ENCODE data around the gene EVI5L. TPM values are rescaled to one million over a fixed set of nuclear protein-coding genes. Genes with fewer than 3 reads are reported as not detected.

Gene EVI5L
- total RNA-seq, 4 donors from 2014 or later, result 17.5 to 24.6 (median 20.4) TPM

GRCh38 chr19:7897292-7897691, 67.3 kb downstream of the EVI5L start:
- in situ Hi-C loops (cut with MboI; ENCODE audit: low sequenced_read_pairs in 4 of 4), result no loop called here
- no peak for TF ChIP-seq POLR2A (IDR thresholded peaks at IDR 0.05)
- TF ChIP-seq CTCF (IDR thresholded peaks at IDR 0.05 in 4 of 5, conservative IDR thresholded peaks at IDR 0.05 in 1 of 5), result no peak
- no peak for ATAC-seq

GRCh38 chr19:7898967-7899366, 68.9 kb downstream of the EVI5L start:
- TF ChIP-seq CTCF (IDR thresholded peaks at IDR 0.05 in 4 of 5, conservative IDR thresholded peaks at IDR 0.05 in 1 of 5) (no peak), POLR2A (IDR thresholded peaks at IDR 0.05) (no peak)
- no peak overlapping the region for H3K4me3 ChIP-seq
- in situ Hi-C loops (cut with MboI; ENCODE audit: low sequenced_read_pairs in 4 of 4) (no loop called here), intact Hi-C loops (cut with DNase I; ENCODE audit: low total_unique reads) (no loop called here)
- H3K9me3 ChIP-seq, result no peaks in the 10 kb centered on the region
- H3K36me3 ChIP-seq, result no peaks in the 10 kb centered on the region
- DNase-seq (no peak), ATAC-seq (no peak)
- H3K4me1 ChIP-seq, result peaks cover 10 to 15% of the 10 kb centered on the region in 2 donors
- H3K27me3 ChIP-seq, result peaks cover 2 to 10% (median 7%) of the 10 kb centered on the region in 3 donors
- no peak overlapping the region for H3K27ac ChIP-seq

More at GRCh38 chr19:7897292-7897691, 67.3 kb downstream of the EVI5L start:
- peaks cover 4 to 8% of the 10 kb centered on the region in 2 donors for H3K4me1 ChIP-seq
- no peak overlapping the region for H3K27ac ChIP-seq
- H3K36me3 ChIP-seq, result no peaks in the 10 kb centered on the region
- H3K27me3 ChIP-seq, result peaks cover 8 to 21% (median 17%) of the 10 kb centered on the region in 3 donors
- no peak for DNase-seq
- no peak overlapping the region for H3K4me3 ChIP-seq
- H3K9me3 ChIP-seq, result no peaks in the 10 kb centered on the region
- intact Hi-C loops (cut with DNase I; ENCODE audit: low total_unique reads), result no loop called here

- DNase-seq (no peak), ATAC-seq (no peak)
- Histone ChIP-seq H3K27ac (no peak overlapping the region), H3K4me1 (peaks cover 15 to 21% of the 10 kb centered on the region in 2 donors), H3K27me3 (peaks cover 0 to 2% (median 0%) of the 10 kb centered on the region in 3 donors), H3K9me3 (no peaks in the 10 kb centered on the region), H3K4me3 (no peak overlapping the region), H3K36me3 (no peaks in the 10 kb centered on the region)
- TF ChIP-seq POLR2A (IDR thresholded peaks at IDR 0.05) (no peak), CTCF (IDR thresholded peaks at IDR 0.05 in 4 of 5, conservative IDR thresholded peaks at IDR 0.05 in 1 of 5) (no peak)
- intact Hi-C loops (cut with DNase I; ENCODE audit: low total_unique reads), result loop anchor here (10.0 kb wide), 1 partner anchor 615 kb away; the partner anchor contains the start of gene ZNF414
- in situ Hi-C loops (cut with MboI; ENCODE audit: low sequenced_read_pairs in 4 of 4), result no loop called here
Observed at GRCh38 chr19:7899751-7900378, 69.8 kb downstream of the EVI5L start.

GRCh38 chr19:7900401-7900870, 70.4 kb downstream of the EVI5L start:
- DNase-seq, result no peak
- TF ChIP-seq CTCF (IDR thresholded peaks at IDR 0.05 in 4 of 5, conservative IDR thresholded peaks at IDR 0.05 in 1 of 5) (no peak), POLR2A (IDR thresholded peaks at IDR 0.05) (no peak)
- intact Hi-C loops (cut with DNase I; ENCODE audit: low total_unique reads), result loop anchor here (10.0 kb wide), 1 partner anchor 614 kb away; the partner anchor contains the start of gene ZNF414

More at GRCh38 chr19:7900401-7900870, 70.4 kb downstream of the EVI5L start:
- Histone ChIP-seq H3K27ac (no peak overlapping the region), H3K4me3 (no peak overlapping the region), H3K36me3 (peaks cover 0 to 2% of the 10 kb centered on the region in 2 donors), H3K9me3 (no peaks in the 10 kb centered on the region), H3K27me3 (no peaks in the 10 kb centered on the region), H3K4me1 (peaks cover 21 to 27% of the 10 kb centered on the region in 2 donors)
- in situ Hi-C loops (cut with MboI; ENCODE audit: low sequenced_read_pairs in 4 of 4), result no loop called here
- no peak for ATAC-seq
